CD4-positive, alpha-beta memory T cell (primary cell): ENCODE data around the gene COPS8. TPM values are rescaled to one million over a fixed set of nuclear protein-coding genes. Genes with fewer than 3 reads are reported as not detected.

Experiments
- CTCF ChIA-PET: fragments of 350-600 bp; sonication (Branson Sonifier 250); formaldehyde crosslinking; loops from one replicate; lab custom pipeline; 2021; ENCODE audit warnings: inconsistent platforms; ENCODE audit not compliant: partially characterized antibody; lab: Charles Lee
- POLR2A ChIA-PET: fragments of 350-600 bp; sonication (Branson Sonifier 250); formaldehyde crosslinking; loops from one replicate; lab custom pipeline; 2021; ENCODE audit not compliant: partially characterized antibody; lab: Charles Lee
- DNase-seq, 5 donors: peaks; one replicate each; pipeline versions ENCODE4 v3.0.0 to v3.0.0-alpha.2; 2020 to 2022; ENCODE audit warnings: mixed read lengths in 1 of 5
- H3K27ac ChIP-seq: one replicate; pipeline ENCODE4 v1.7.0; 2013; ENCODE audit warnings: low read depth, low read length
- H3K27me3 ChIP-seq: 2 replicates; pipeline ENCODE4 v1.7.0; 2013; ENCODE audit warnings: mild to moderate bottlenecking, low read length, moderate library complexity; ENCODE audit not compliant: insufficient read depth
- H3K36me3 ChIP-seq: 2 replicates; pipeline ENCODE4 v1.7.0; 2013; ENCODE audit warnings: mild to moderate bottlenecking, low read length, moderate library complexity; ENCODE audit not compliant: insufficient read depth
- H3K4me1 ChIP-seq: 2 replicates; pipeline ENCODE4 v1.7.0; 2013; ENCODE audit warnings: mild to moderate bottlenecking, low read length, moderate library complexity; ENCODE audit not compliant: insufficient read depth
- H3K4me3 ChIP-seq, 2 donors: one replicate each; pipeline ENCODE4 v1.7.0; 2013; ENCODE audit warnings: low read length in 2 of 2, mild to moderate bottlenecking in 1 of 2
- H3K9me3 ChIP-seq, 2 donors: one replicate each; pipeline ENCODE4 v1.7.0; 2013; ENCODE audit warnings: low read length in 2 of 2, control low read depth in 1 of 2; ENCODE audit not compliant: control insufficient read depth in 1 of 2
- H3K27ac Mint-ChIP-seq, 7 donors: one replicate each; pipeline ENCODE4 v1.8.0; 2020 to 2021; ENCODE audit warnings: mixed read lengths in 7 of 7, mild to moderate bottlenecking in 6 of 7, inconsistent platforms in 3 of 7, moderate library complexity in 3 of 7
- H3K27me3 Mint-ChIP-seq, 2 donors: one replicate each; pipeline ENCODE4 v1.8.0; 2020 to 2021; ENCODE audit warnings: mixed read lengths in 2 of 2
- H3K36me3 Mint-ChIP-seq, 2 donors: one replicate each; pipeline ENCODE4 v1.8.0; 2020 to 2021; ENCODE audit warnings: mixed read lengths in 2 of 2, inconsistent platforms in 1 of 2, mild to moderate bottlenecking in 1 of 2
- H3K4me1 Mint-ChIP-seq, 4 donors: one replicate each; pipeline ENCODE4 v1.8.0; 2020 to 2021; ENCODE audit warnings: mixed read lengths in 4 of 4, mild to moderate bottlenecking in 1 of 4
- H3K4me3 Mint-ChIP-seq, 8 donors: one replicate each; pipeline ENCODE4 v1.8.0; 2020 to 2021; ENCODE audit warnings: mixed read lengths in 8 of 8, mild to moderate bottlenecking in 7 of 8, moderate library complexity in 6 of 8, inconsistent platforms in 3 of 8
- H3K9me3 Mint-ChIP-seq, 8 donors: one replicate each; pipeline ENCODE4 v1.8.0; 2020 to 2021; ENCODE audit warnings: mixed read lengths in 8 of 8, mild to moderate bottlenecking in 5 of 8, inconsistent platforms in 3 of 8, moderate library complexity in 1 of 8
- intact Hi-C: fragments of 100-400 bp; cut with micrococcal nuclease; formaldehyde crosslinking; loops from one replicate; pipeline ENCODE4 v1.15.1; 2023
- polyA plus RNA-seq, 2 donors: library from polyadenylated mRNA; unstranded; fragments of 300-500 nt; fragmentation: Illumina TruSeq; gene quantifications; one replicate each; pipeline ENCODE4 v1.2.3, GENCODE V29; 2021
- total RNA-seq, 2 experiments: library from RNA; stranded (reverse); gene quantifications; one replicate each; pipeline ENCODE4 v1.2.3, GENCODE V29; 2021

COPS8 gene
- total and polyA plus RNA-seq, 4 experiments from 2014 or later = 33.4 to 105 (median 52.8) TPM

DNA sequence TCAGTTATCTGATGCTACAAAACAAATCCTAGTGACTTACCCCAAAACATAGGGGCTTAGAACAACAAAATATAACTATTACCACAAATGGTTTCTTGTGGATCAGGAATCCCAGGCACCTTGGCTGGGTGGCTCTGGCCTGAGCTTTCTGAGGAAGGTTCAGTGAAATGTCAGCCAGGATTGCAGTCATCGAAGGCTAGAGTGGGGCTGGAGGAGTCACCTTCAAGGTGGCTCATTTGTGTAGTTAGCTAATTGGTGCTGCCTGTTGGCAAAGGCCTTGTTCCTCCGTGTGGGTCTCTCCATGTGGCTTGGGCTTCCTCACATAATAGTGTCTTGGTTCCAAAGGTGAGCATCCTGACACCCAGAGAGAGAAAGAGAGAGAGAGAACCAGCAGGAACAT is 57.4 kb downstream of the COPS8 start:
- H3K4me1 Mint-ChIP-seq = no peaks in the 10 kb centered on the region
- Histone ChIP-seq H3K27ac (no peak overlapping the region), H3K4me1 (no peaks in the 10 kb centered on the region), H3K9me3 (peaks cover 0 to 5% of the 10 kb centered on the region in 2 donors), H3K4me3 (no peak overlapping the region), H3K27me3 (no peaks in the 10 kb centered on the region), H3K36me3 (no peaks in the 10 kb centered on the region)
- peaks cover 4 to 6% of the 10 kb centered on the region in 2 donors for H3K36me3 Mint-ChIP-seq
- H3K4me3 Mint-ChIP-seq = no peak overlapping the region
- peaks cover 5 to 7% of the 10 kb centered on the region in 2 donors for H3K27me3 Mint-ChIP-seq
- CTCF ChIA-PET = interaction anchor here (1.0 kb wide), 1 partner anchor 11 kb away, joined by 3 read pairs; no protein-coding TSS in a partner anchor
- H3K9me3 Mint-ChIP-seq = peaks cover 0 to 32% (median 27%) of the 10 kb centered on the region in 8 donors
- H3K27ac Mint-ChIP-seq = no peak overlapping the region
- POLR2A ChIA-PET = no interaction called here
- intact Hi-C loops = no loop called here
- no peak for DNase-seq

DNA sequence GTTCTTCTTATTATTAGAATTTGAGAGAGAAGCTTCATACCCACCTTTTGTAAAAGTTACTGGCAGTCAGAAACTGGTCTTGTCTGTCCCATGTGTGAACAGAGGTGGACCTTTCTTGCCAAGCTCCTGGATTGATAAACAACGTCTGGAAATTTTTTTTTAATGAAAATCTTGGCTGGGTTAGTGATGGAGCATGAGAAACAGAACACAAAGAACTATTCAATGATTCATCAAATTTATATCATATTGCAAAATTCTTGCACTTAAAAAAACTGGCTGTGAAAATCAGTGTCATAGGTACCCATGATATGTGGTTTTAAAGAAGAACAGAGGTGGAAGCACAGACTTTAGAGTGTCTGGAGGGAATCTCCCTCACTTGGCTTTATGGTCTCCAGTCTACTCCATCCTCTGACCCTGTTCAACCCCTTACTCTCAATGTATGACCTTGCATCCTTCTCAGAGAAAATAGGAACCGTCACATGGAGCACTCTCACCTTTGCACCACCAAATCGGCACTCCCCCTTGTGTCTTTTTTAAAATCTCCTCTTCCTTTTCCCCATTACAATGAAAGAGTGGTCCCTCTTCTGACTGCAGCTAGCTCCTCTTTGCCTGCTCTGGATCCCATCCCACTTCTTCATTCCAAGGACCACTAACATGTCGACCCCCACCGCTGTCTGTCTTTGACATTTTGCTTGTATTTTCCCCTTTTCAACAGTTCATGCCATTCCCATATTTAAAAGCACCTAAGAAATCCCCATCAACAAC is 58.2 kb downstream of the COPS8 start:
- H3K36me3 ChIP-seq = no peaks in the 10 kb centered on the region
- H3K9me3 ChIP-seq = peaks cover 0 to 5% of the 10 kb centered on the region in 2 donors
- peaks cover 4 to 8% of the 10 kb centered on the region in 2 donors for H3K36me3 Mint-ChIP-seq
- ChIA-PET CTCF (no interaction called here), POLR2A (no interaction called here)
- H3K4me3 Mint-ChIP-seq = no peak overlapping the region
- no peak overlapping the region for H3K27ac Mint-ChIP-seq
- no peak overlapping the region for H3K4me3 ChIP-seq
- H3K9me3 Mint-ChIP-seq = peaks cover 0 to 37% (median 32%) of the 10 kb centered on the region in 8 donors
- no peak for DNase-seq
- H3K27ac ChIP-seq = no peak overlapping the region
- H3K27me3 Mint-ChIP-seq = peaks cover 5 to 7% of the 10 kb centered on the region in 2 donors
- intact Hi-C loops = no loop called here
- H3K4me1 ChIP-seq = no peaks in the 10 kb centered on the region
- no peaks in the 10 kb centered on the region for H3K27me3 ChIP-seq
- no peaks in the 10 kb centered on the region for H3K4me1 Mint-ChIP-seq

DNA sequence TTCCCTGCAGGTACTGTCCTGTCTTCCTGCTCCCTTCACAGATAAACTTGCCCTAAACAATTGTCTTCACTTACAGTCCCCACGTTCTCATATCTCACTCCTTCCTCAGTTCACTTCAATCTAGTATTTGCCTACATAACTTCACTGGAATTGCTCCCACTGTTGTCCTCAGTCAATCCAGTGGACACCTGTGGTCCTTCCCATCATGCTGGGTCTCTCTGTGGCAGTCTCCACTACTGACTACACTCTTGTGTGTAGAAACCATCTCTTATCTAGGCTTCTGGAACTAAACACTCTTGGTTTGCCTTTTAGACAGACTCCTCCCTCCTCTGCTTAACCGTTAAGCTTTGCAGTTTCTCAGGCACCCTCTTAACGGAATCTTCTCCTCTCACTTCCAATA is 58.8 kb downstream of the COPS8 start:
- Mint-ChIP-seq H3K27me3 (peaks cover 5 to 7% of the 10 kb centered on the region in 2 donors), H3K27ac (no peak overlapping the region), H3K9me3 (peaks cover 0 to 37% (median 32%) of the 10 kb centered on the region in 8 donors), H3K4me1 (no peaks in the 10 kb centered on the region), H3K36me3 (peaks cover 4 to 8% of the 10 kb centered on the region in 2 donors), H3K4me3 (no peak overlapping the region)
- DNase-seq = no peak
- Histone ChIP-seq H3K36me3 (no peaks in the 10 kb centered on the region), H3K4me3 (no peak overlapping the region), H3K27me3 (no peaks in the 10 kb centered on the region), H3K4me1 (no peaks in the 10 kb centered on the region), H3K27ac (no peak overlapping the region), H3K9me3 (peaks cover 0 to 5% of the 10 kb centered on the region in 2 donors)
- intact Hi-C loops = no loop called here
- CTCF ChIA-PET = no interaction called here
- POLR2A ChIA-PET = no interaction called here

DNA sequence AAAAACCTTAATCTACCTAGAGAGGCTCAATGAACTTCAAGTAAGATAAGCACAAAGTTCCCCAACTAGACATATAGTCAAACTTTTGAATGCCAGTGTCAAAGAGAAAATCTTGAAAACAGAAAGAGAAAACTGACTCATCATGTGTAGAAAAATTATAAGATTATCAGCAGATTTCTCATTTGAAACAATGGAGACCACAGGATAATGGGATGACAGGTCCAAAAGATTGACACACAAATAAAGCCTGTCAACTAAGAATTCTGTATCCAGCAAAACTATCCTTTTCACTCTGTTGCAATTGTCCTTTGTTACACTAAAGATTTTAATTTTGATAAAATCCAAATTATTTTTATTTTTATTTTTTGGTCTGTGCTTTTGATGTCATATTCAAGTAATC is 61.6 kb downstream of the COPS8 start:
- DNase-seq = no peak
- ChIA-PET POLR2A (no interaction called here), CTCF (interaction anchor here (2.4 kb wide), 1 partner anchor 328 kb away, joined by 9 read pairs; no protein-coding TSS in a partner anchor)
- Histone ChIP-seq H3K27me3 (no peaks in the 10 kb centered on the region), H3K4me1 (no peaks in the 10 kb centered on the region), H3K4me3 (no peak overlapping the region), H3K27ac (no peak overlapping the region), H3K9me3 (peaks cover 0 to 5% of the 10 kb centered on the region in 2 donors), H3K36me3 (no peaks in the 10 kb centered on the region)
- Mint-ChIP-seq H3K27ac (no peak overlapping the region), H3K27me3 (peaks cover 4 to 5% of the 10 kb centered on the region in 2 donors), H3K36me3 (peaks cover 4 to 8% of the 10 kb centered on the region in 2 donors), H3K4me1 (no peaks in the 10 kb centered on the region), H3K4me3 (no peak overlapping the region), H3K9me3 (peaks cover 0 to 37% (median 32%) of the 10 kb centered on the region in 8 donors)
- intact Hi-C loops = no loop called here

DNA sequence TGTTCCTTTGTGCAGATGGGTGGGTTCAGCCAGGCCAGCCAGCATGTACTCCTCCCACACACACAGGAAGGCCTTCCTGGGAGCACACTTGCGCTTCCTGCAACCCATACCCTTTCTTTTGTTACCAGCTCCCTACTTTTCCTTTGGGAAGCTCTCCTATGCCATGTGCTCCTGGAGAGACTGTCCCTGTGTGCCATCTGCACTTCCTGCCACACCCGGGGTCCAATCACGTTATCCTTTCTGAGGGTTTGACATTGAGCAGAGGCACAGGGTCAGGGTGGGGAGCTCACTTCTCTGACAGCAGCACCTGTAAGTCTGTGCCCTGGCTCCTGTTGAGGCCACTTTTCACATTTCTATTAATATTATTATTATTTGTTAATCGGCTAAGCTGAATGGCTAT is 62.9 kb downstream of the COPS8 start:
- Mint-ChIP-seq H3K9me3 (peaks cover 0 to 37% (median 32%) of the 10 kb centered on the region in 8 donors), H3K4me3 (no peak overlapping the region), H3K4me1 (no peaks in the 10 kb centered on the region), H3K36me3 (peaks cover 4 to 8% of the 10 kb centered on the region in 2 donors), H3K27me3 (peaks cover 3 to 4% of the 10 kb centered on the region in 2 donors), H3K27ac (no peak overlapping the region)
- H3K27me3 ChIP-seq = no peaks in the 10 kb centered on the region
- DNase-seq = no peak
- intact Hi-C loops = no loop called here
- POLR2A ChIA-PET = no interaction called here
- peaks cover 0 to 5% of the 10 kb centered on the region in 2 donors for H3K9me3 ChIP-seq
- H3K36me3 ChIP-seq = no peaks in the 10 kb centered on the region
- H3K27ac ChIP-seq = no peak overlapping the region
- CTCF ChIA-PET = interaction anchor here (1.1 to 2.4 kb wide), 2 partner anchors 327 to 423 kb away, joined by 3 to 9 read pairs; no protein-coding TSS in a partner anchor
- no peak overlapping the region for H3K4me3 ChIP-seq
- H3K4me1 ChIP-seq = no peaks in the 10 kb centered on the region

DNA sequence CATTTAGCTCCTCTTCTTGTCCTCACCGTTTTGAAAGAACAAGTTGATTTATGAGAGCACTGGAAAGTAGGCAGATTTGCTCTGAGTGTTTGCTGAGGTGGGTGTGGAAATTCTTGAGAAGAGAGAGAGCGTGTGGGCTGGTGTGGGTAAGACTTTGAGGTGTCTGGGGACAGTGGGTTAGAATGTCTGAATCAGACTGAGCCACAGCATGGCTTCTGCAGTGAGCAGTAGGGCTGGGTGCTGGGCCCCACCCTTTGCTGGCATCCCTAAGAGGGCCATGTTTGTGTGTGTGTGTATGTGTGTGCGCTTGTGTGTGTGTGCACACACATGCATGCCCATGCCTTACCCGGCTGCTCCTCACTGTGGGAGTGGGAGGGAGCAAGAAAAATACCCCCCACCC is 63.7 kb downstream of the COPS8 start:
- H3K4me3 Mint-ChIP-seq = no peak overlapping the region
- H3K9me3 Mint-ChIP-seq = peaks cover 0 to 37% (median 31%) of the 10 kb centered on the region in 8 donors
- peaks cover 3 to 4% of the 10 kb centered on the region in 2 donors for H3K27me3 Mint-ChIP-seq
- intact Hi-C loops = no loop called here
- Histone ChIP-seq H3K4me1 (no peaks in the 10 kb centered on the region), H3K27ac (no peak overlapping the region), H3K36me3 (no peaks in the 10 kb centered on the region), H3K9me3 (peaks cover 0 to 5% of the 10 kb centered on the region in 2 donors), H3K4me3 (no peak overlapping the region), H3K27me3 (no peaks in the 10 kb centered on the region)
- H3K4me1 Mint-ChIP-seq = no peaks in the 10 kb centered on the region
- CTCF ChIA-PET = interaction anchor here (1.1 to 2.4 kb wide), 2 partner anchors 326 to 422 kb away, joined by 3 to 9 read pairs; no protein-coding TSS in a partner anchor
- peaks cover 4 to 6% of the 10 kb centered on the region in 2 donors for H3K36me3 Mint-ChIP-seq
- no peak for DNase-seq
- POLR2A ChIA-PET = no interaction called here
- H3K27ac Mint-ChIP-seq = peak overlapping the region in 1 of 7 donors; percentile 16
